RWPE1 (cell line): ENCODE measurements around the gene SP4.

Experiments
- CTCF ChIA-PET: fragments of 350-600 bp; sonication (Branson Sonifier 250); formaldehyde crosslinking; extraction: SDS; loops from one replicate; lab custom pipeline; 2021; lab: Yijun Ruan, JAX
- POLR2A ChIA-PET: fragments of 400-600 bp; formaldehyde crosslinking; extraction: SDS; loops from one replicate; lab custom pipeline; 2020; ENCODE audit warnings: antibody characterized with exemption; ENCODE audit not compliant: low non-redundant PET; lab: Yijun Ruan, JAX
- DNase-seq: peaks from one replicate; pipeline ENCODE4 v3.0.0; 2012; ENCODE audit warnings: low spot score
- H3K27ac ChIP-seq: fragments of 450-650 bp; 2 replicates; pipeline ENCODE4 v1.5.1; 2017
- TF ChIP-seq, protein P1 (sequence below): fragments of 450-650 bp; conservative IDR thresholded peaks from 2 replicates; pipeline ENCODE4 v1.5.1; 2017; ENCODE audit warnings: low read depth, mild to moderate bottlenecking

Gene SP4

DNA sequence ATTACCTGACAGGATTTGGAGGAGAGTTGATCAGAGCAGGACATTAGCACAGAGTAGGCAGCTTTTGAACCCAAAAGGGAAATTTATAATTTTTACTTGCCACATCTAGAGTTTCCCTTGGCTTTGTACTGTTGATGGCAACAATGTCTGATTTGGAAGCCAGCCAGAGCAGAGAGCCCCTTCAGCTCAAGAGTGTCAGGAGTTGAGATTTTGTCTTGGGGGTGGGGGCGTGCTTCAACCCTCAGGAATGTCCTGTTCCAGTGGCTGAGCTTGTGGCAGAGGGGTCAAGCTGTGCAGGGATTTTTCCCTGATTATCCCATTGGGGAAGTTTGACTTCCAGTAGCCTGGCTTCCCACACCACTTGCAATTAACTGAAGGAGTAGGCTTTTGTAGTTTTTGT, 27.0 kb downstream of the SP4 start:
- TF ChIP-seq, protein P1, sequence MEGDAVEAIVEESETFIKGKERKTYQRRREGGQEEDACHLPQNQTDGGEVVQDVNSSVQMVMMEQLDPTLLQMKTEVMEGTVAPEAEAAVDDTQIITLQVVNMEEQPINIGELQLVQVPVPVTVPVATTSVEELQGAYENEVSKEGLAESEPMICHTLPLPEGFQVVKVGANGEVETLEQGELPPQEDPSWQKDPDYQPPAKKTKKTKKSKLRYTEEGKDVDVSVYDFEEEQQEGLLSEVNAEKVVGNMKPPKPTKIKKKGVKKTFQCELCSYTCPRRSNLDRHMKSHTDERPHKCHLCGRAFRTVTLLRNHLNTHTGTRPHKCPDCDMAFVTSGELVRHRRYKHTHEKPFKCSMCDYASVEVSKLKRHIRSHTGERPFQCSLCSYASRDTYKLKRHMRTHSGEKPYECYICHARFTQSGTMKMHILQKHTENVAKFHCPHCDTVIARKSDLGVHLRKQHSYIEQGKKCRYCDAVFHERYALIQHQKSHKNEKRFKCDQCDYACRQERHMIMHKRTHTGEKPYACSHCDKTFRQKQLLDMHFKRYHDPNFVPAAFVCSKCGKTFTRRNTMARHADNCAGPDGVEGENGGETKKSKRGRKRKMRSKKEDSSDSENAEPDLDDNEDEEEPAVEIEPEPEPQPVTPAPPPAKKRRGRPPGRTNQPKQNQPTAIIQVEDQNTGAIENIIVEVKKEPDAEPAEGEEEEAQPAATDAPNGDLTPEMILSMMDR, result no peak
- no peak for DNase-seq
- CTCF ChIA-PET, result interaction anchor here (0.7 kb wide), 1 partner anchor 53 kb away, joined by 3 read pairs; no protein-coding TSS in a partner anchor
- H3K27ac ChIP-seq, result no peak overlapping the region
- POLR2A ChIA-PET, result no interaction called here

DNA sequence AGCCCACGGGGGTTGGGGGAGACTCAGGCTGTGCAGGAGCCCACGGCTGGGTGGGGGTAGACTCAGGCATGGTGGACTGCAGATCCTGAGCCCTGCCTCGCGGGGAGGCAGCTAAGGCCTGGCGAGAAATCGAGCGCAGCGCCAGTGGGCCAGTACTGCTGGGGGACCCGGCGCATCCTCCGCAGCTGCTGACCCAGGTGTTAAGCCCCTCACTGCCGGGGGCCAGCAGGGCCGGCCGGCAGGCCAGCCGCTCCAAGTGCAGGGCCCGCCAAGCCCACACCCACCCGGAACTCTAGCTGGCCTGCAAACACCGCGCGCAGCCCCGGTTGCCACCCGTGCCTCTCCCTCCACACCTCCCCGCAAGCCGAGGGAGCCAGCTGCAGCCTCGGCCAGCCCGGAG, 33.4 kb downstream of the SP4 start:
- H3K27ac ChIP-seq, result no peak overlapping the region
- POLR2A ChIA-PET, result no interaction called here
- no peak for DNase-seq
- TF ChIP-seq, protein P1, result no peak
- CTCF ChIA-PET, result interaction anchor here (0.6 to 0.7 kb wide), 3 partner anchors 13 to 332 kb away, joined by 3 to 4 read pairs (median 3); no protein-coding TSS in a partner anchor

DNA sequence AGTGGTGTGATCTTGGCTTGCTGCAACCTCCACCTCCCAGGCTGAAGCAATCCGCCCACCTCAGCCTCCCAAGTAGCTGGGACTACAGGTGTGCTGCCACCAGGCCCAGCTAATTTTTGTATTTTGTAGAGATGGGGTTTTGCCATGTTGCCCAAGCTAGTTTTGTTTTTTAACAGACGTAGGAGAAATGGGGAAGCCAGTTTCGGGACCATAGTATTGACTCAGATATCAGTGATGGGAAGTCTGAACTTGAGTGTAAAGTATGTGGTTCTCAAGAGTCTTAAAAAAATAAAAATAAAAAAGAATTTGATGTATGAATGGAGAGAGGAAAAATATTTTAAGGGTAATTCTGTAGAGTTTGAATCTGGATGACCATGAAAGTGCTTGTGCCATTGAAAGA, 34.2 kb downstream of the SP4 start:
- POLR2A ChIA-PET, result no interaction called here

DNA sequence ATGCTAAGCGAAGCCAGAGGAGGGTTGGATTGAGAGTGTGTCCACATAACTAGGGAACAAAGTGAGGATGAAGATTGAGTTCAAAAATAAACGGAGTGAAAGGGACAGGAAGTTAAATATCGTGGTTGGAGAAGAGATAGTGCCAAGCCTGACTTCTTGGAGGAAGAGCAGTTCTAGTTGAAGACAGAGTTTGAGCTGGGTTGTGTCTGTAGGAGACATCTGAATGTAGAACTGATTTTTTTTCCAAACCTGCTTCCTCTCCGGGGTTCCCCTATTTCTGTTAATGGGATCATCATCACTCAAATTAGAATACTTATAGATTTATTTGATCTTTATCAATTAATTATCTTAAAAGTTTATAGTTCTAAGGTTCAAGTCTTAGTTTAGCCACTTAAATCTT, 35.6 kb downstream of the SP4 start:
- POLR2A ChIA-PET, result no interaction called here
- TF ChIP-seq, protein P1, result no peak
- CTCF ChIA-PET, result no interaction called here

More for the DNA sequence above, 34.2 kb downstream of the SP4 start:
- CTCF ChIA-PET, result no interaction called here
- DNase-seq, result no peak
- TF ChIP-seq, protein P1, result no peak
- H3K27ac ChIP-seq, result no peak overlapping the region

DNA sequence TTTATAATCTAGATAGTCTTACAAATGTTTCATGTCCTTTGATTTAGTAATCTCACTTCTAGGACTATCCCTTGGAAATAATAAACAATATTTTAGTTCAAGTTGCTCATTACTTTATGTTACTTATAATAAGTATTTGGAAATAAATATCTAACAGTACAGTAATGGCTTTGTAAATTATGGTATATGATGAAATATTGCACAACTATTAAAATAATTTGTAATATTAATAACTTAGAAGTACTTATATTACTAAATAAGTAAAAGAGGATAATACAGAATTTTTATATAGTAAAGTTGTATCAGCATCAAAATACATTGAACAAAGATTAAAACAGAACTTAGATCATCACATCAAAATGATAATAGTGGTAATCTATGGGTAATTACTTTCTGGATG, 41.1 kb downstream of the SP4 start:
- H3K27ac ChIP-seq, result no peak overlapping the region
- CTCF ChIA-PET, result no interaction called here
- POLR2A ChIA-PET, result no interaction called here
- no peak for DNase-seq
- TF ChIP-seq, protein P1, result no peak

More for the DNA sequence above, 35.6 kb downstream of the SP4 start:
- no peak overlapping the region for H3K27ac ChIP-seq
- no peak for DNase-seq

DNA sequence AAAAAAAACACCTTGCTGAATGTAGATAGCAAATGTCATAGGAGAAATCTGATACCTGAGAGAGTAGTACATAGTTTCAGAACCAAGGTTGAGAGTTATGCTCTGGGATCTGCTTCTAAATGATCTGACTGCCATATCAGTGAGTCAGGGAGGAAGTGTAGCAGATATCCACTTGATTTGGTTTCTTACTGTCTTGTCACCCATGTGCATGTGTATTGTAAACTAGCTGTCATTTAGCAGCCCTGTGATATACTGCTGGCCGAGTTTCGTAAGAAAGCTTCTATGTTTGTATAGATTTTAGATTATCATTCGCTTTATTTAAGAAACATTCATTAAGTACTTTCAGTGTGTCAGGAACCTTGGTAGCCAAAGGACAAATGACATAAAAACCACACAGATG, 42.0 kb downstream of the SP4 start:
- TF ChIP-seq, protein P1, result no peak
- POLR2A ChIA-PET, result no interaction called here
- CTCF ChIA-PET, result interaction anchor here (0.6 kb wide), 1 partner anchor 890 kb away, joined by 3 read pairs; no protein-coding TSS in a partner anchor
- no peak for DNase-seq
- H3K27ac ChIP-seq, result no peak overlapping the region

DNA sequence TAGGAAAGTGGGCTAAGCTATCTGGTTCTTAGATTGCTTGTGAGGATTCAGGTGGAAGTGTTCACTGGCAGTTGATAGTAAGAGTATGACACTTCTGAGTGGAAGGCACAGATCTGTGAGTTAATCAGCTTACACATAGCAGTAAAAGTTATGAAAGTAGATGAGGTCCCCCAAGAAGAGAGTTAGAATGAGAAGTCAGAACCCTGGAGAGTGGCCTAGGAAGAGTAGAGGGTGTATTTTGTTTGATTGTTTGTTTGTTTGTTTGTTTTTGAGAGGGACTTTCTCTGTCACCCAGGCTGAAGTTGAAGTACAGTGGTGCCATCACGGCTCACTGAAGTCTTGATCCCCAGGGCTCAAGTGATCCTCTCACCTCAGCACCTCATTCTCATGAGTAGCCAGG, 44.1 kb downstream of the SP4 start:
- CTCF ChIA-PET, result no interaction called here
- POLR2A ChIA-PET, result no interaction called here
- H3K27ac ChIP-seq, result no peak overlapping the region
- TF ChIP-seq, protein P1, result no peak
- no peak for DNase-seq
